ENCODE measurements around the gene SH3PXD2B.

DNA sequence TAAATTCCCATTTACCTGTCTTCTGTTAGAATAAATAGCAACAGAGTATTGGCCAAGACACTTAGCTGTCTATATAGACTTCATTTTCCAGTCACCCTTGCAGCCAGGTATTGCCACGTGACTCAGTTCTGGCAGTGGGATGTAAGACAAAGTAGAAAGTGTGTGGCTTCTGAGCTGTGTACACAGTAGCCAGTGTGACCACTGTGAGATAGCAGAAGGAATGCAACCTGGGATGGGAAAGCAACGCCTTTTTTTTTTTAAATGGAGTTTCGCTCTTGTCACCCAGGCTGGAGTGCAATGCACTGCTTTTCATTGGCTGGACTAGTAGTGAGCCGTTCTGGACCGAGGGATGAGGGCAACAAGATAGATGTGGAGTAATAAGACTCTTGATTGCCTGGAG, 106.2 kb downstream of the SH3PXD2B start:
- TF ChIP-seq, protein P1, sequence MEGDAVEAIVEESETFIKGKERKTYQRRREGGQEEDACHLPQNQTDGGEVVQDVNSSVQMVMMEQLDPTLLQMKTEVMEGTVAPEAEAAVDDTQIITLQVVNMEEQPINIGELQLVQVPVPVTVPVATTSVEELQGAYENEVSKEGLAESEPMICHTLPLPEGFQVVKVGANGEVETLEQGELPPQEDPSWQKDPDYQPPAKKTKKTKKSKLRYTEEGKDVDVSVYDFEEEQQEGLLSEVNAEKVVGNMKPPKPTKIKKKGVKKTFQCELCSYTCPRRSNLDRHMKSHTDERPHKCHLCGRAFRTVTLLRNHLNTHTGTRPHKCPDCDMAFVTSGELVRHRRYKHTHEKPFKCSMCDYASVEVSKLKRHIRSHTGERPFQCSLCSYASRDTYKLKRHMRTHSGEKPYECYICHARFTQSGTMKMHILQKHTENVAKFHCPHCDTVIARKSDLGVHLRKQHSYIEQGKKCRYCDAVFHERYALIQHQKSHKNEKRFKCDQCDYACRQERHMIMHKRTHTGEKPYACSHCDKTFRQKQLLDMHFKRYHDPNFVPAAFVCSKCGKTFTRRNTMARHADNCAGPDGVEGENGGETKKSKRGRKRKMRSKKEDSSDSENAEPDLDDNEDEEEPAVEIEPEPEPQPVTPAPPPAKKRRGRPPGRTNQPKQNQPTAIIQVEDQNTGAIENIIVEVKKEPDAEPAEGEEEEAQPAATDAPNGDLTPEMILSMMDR (IDR thresholded peaks at IDR 0.05), result no peak
- no peak for TF ChIP-seq POLR2A (IDR thresholded peaks at IDR 0.05)

All from right lobe of liver (tissue), 4 donors.